ENCODE measurements around the gene XIRP1. TPM values are rescaled to one million over a fixed set of nuclear protein-coding genes. Genes with fewer than 3 reads are reported as not detected.

The XIRP1 gene
- total RNA-seq, 1 donor from 2014 or later, result not detected

GRCh38 chr3:39135170-39135805 is 57.1 kb downstream of the XIRP1 start:
- TF ChIP-seq CTCF (IDR thresholded peaks at IDR 0.05; ENCODE audit: insufficient read depth, low read length, severe bottlenecking), result no peak
- FAIRE-seq (no peak), DNase-seq (ENCODE audit: low read depth) (no peak)
- Histone ChIP-seq H3K36me3 (ENCODE audit: control insufficient read depth, insufficient read depth, low read length) (no peaks in the 10 kb centered on the region), H3K27me3 (ENCODE audit: control insufficient read depth, insufficient read depth, low read length) (no peaks in the 10 kb centered on the region), H3K4me3 (ENCODE audit: low read depth, low read length) (no peak overlapping the region)

DNA sequence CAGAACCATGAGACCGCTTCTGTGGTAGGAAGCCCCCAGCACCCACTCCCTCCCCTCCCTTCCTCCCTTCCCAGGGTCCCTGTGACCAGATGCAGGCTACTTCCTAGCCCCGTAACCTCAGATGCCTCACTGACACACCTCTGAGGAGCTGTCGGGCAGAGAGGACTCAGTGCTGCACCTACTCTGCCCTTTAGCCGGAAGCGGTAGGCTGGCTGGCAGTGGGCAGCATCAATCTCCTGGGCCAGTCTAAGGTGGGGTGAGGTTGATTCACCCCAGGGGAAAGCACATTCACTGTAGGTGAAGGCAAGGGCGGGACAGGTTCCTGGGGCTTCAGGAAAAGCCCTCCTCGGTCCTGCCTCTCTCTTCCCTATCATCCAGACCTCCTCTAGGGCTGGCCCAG is 58.1 kb downstream of the XIRP1 start:
- FAIRE-seq (no peak), DNase-seq (ENCODE audit: low read depth) (no peak)
- no peaks in the 10 kb centered on the region for H3K27me3 ChIP-seq (ENCODE audit: control insufficient read depth, insufficient read depth, low read length)
- no peak overlapping the region for H3K4me3 ChIP-seq (ENCODE audit: low read depth, low read length)
- TF ChIP-seq CTCF (IDR thresholded peaks at IDR 0.05; ENCODE audit: insufficient read depth, low read length, severe bottlenecking), result no peak
- no peaks in the 10 kb centered on the region for H3K36me3 ChIP-seq (ENCODE audit: control insufficient read depth, insufficient read depth, low read length)

DNA sequence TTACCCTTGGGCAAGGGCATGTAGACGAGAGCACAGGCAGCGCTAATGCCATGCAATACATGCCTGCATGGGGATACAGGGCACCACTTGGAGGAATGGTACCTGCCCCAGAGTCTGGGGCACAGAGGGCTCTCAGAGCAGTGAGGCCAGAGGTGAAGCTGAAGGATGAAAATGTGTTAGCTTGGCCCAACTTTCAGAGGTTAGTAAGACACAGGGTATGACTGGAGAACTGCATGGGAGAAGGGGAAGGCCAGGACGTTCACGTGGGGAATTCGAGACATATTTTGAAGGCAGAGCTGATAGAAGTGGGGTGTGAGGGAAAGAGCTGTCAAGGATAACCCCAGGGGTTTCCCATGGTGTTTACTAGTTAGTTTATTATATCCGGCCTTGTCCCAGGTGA is 58.6 kb downstream of the XIRP1 start:
- TF ChIP-seq CTCF (IDR thresholded peaks at IDR 0.05; ENCODE audit: insufficient read depth, low read length, severe bottlenecking), result no peak
- no peak for DNase-seq (ENCODE audit: low read depth)
- Histone ChIP-seq H3K4me3 (ENCODE audit: low read depth, low read length) (no peak overlapping the region), H3K27me3 (ENCODE audit: control insufficient read depth, insufficient read depth, low read length) (no peaks in the 10 kb centered on the region), H3K36me3 (ENCODE audit: control insufficient read depth, insufficient read depth, low read length) (no peaks in the 10 kb centered on the region)
- FAIRE-seq, result no peak

Other genes with a start within 250 kb of the XIRP1 start
- not detected in 2 replicates for gene SCN11A, start 140.7 kb downstream of the XIRP1 start, total RNA-seq
- 20.0 and 21.1 TPM in 2 replicates for gene WDR48, start 140.6 kb downstream of the XIRP1 start, total RNA-seq
- gene GORASP1, start 85.0 kb downstream of the XIRP1 start, total RNA-seq, result 17.9 and 24.6 TPM in 2 replicates
- 1.1 and 1.8 TPM in 2 replicates for gene TTC21A, start 84.9 kb downstream of the XIRP1 start, total RNA-seq
- gene CSRNP1, start 39.0 kb downstream of the XIRP1 start, total RNA-seq, result 5.0 and 7.0 TPM in 2 replicates
- gene CX3CR1, start 87.4 kb upstream of the XIRP1 start, total RNA-seq, result not detected in 2 replicates
- gene CCR8, start 137.1 kb upstream of the XIRP1 start, total RNA-seq, result not detected in 2 replicates
- 12.2 and 21.9 TPM in 2 replicates for gene SLC25A38, start 190.8 kb upstream of the XIRP1 start, total RNA-seq
- gene RPSA, start 214.1 kb upstream of the XIRP1 start, total RNA-seq, result 2,916 and 3,451 TPM in 2 replicates

All from bronchial epithelial cell (primary cell).